ENCODE data around the gene ANKRD65. TPM values are rescaled to one million over a fixed set of nuclear protein-coding genes. Genes with fewer than 3 reads are reported as not detected.

Gene ANKRD65
- total RNA-seq, 1 donor from 2014 or later: 0.64 TPM

GRCh38 chr1:1402072-1402900 is 18.8 kb downstream of the ANKRD65 start:
- Histone ChIP-seq H3K4me2 (ENCODE audit: low read length) (peak overlapping the region; percentile 98), H4K20me1 (ENCODE audit: insufficient read depth, low read length) (peaks cover 37% of the 10 kb centered on the region), H3K27ac (ENCODE audit: low read depth, low read length) (peak overlapping the region; percentile 3), H3K9me3 (ENCODE audit: insufficient read depth, low read depth, low read length) (no peaks in the 10 kb centered on the region), H3K27me3 (ENCODE audit: insufficient read depth, low read length) (no peaks in the 10 kb centered on the region), H3K9ac (ENCODE audit: low read length) (no peak overlapping the region), H2AFZ (ENCODE audit: low read depth, low read length) (no peak overlapping the region), H3K4me3 (ENCODE audit: insufficient read depth, low read depth, low read length) (no peak overlapping the region), H3K36me3 (ENCODE audit: insufficient read depth, low read length) (peaks cover 28% of the 10 kb centered on the region), H3K4me1 (ENCODE audit: insufficient read depth, low read length) (peaks cover 38% of the 10 kb centered on the region), H3K79me2 (ENCODE audit: insufficient read depth, low read length) (peaks cover 87% of the 10 kb centered on the region)
- no peak for FAIRE-seq
- TF ChIP-seq CTCF (IDR thresholded peaks at IDR 0.05; ENCODE audit: insufficient read depth, low read depth, low read length) (peak; percentile 80), EZH2 (IDR thresholded peaks at IDR 0.05; ENCODE audit: insufficient read depth, low read length) (no peak)
- Mint-ChIP-seq H3K27ac (ENCODE audit: unreplicated experiment) (peak overlapping the region; percentile 73), H3K4me3 (ENCODE audit: unreplicated experiment) (peak overlapping the region; percentile 92), H3K27me3 (ENCODE audit: low read depth, unreplicated experiment) (no peaks in the 10 kb centered on the region), H3K4me1 (ENCODE audit: low read depth, unreplicated experiment) (peaks cover 38% of the 10 kb centered on the region), H3K36me3 (ENCODE audit: low read depth, unreplicated experiment) (peaks cover 22% of the 10 kb centered on the region), H3K9me3 (ENCODE audit: unreplicated experiment) (no peaks in the 10 kb centered on the region)
- peak; percentile 60 for DNase-seq (ENCODE audit: low read depth)

GRCh38 chr1:1401457-1402010 is 19.5 kb downstream of the ANKRD65 start:
- TF ChIP-seq CTCF (IDR thresholded peaks at IDR 0.05; ENCODE audit: insufficient read depth, low read depth, low read length): no peak
- no peak for TF ChIP-seq EZH2 (IDR thresholded peaks at IDR 0.05; ENCODE audit: insufficient read depth, low read length)
- Histone ChIP-seq H3K4me2 (ENCODE audit: low read length) (peak overlapping the region; percentile 98), H3K4me1 (ENCODE audit: insufficient read depth, low read length) (peaks cover 40% of the 10 kb centered on the region), H3K27me3 (ENCODE audit: insufficient read depth, low read length) (no peaks in the 10 kb centered on the region), H3K9me3 (ENCODE audit: insufficient read depth, low read depth, low read length) (no peaks in the 10 kb centered on the region), H3K79me2 (ENCODE audit: insufficient read depth, low read length) (peaks cover 86% of the 10 kb centered on the region), H3K4me3 (ENCODE audit: insufficient read depth, low read depth, low read length) (no peak overlapping the region), H2AFZ (ENCODE audit: low read depth, low read length) (no peak overlapping the region), H4K20me1 (ENCODE audit: insufficient read depth, low read length) (peaks cover 42% of the 10 kb centered on the region), H3K9ac (ENCODE audit: low read length) (peak overlapping the region; percentile 94), H3K27ac (ENCODE audit: low read depth, low read length) (no peak overlapping the region), H3K36me3 (ENCODE audit: insufficient read depth, low read length) (peaks cover 33% of the 10 kb centered on the region)
- Mint-ChIP-seq H3K4me1 (ENCODE audit: low read depth, unreplicated experiment) (peaks cover 40% of the 10 kb centered on the region), H3K4me3 (ENCODE audit: unreplicated experiment) (peak overlapping the region; percentile 92), H3K9me3 (ENCODE audit: unreplicated experiment) (no peaks in the 10 kb centered on the region), H3K27ac (ENCODE audit: unreplicated experiment) (peak overlapping the region; percentile 90), H3K27me3 (ENCODE audit: low read depth, unreplicated experiment) (no peaks in the 10 kb centered on the region), H3K36me3 (ENCODE audit: low read depth, unreplicated experiment) (peaks cover 21% of the 10 kb centered on the region)
- FAIRE-seq: no peak
- DNase-seq (ENCODE audit: low read depth): no peak

Data from astrocyte (in vitro differentiated cells and primary cell).